HepG2 (cell line): Measurements from ENCODE around the gene PIGV. TPM values are rescaled to one million over a fixed set of nuclear protein-coding genes. Genes with fewer than 3 reads are reported as not detected.

Experiments
- ATRX ChIP-seq: sonication (generic); formaldehyde crosslinking; IDR thresholded peaks from 2 replicates; pipeline ENCODE4 v1.4.0; 2020; ENCODE audit warnings: missing genetic modification reagents, borderline replicate concordance
- ELF3 ChIP-seq: IDR thresholded peaks from 2 replicates; pipeline ENCODE4 v1.6.1; 2016; ENCODE audit warnings: missing genetic modification reagents, missing compliant biosample characterization
- FOXC1 ChIP-seq: sonication (generic); formaldehyde crosslinking; IDR thresholded peaks from 2 replicates; pipeline ENCODE4 v1.8.0; 2022; ENCODE audit warnings: mild to moderate bottlenecking, missing genetic modification reagents, borderline replicate concordance
- HOXD1 ChIP-seq: sonication (generic); formaldehyde crosslinking; IDR thresholded peaks from 2 replicates; pipeline ENCODE4 v1.5.0; 2020; ENCODE audit warnings: missing genetic modification reagents
- NR1H2 ChIP-seq: sonication (generic); formaldehyde crosslinking; IDR thresholded peaks from 2 replicates; pipeline ENCODE4 v1.8.1; 2022; ENCODE audit warnings: low read depth, missing genetic modification reagents, borderline replicate concordance
- NR3C1 ChIP-seq: sonication (generic); formaldehyde crosslinking; IDR thresholded peaks from 2 replicates; pipeline ENCODE4 v1.4.0; 2020; ENCODE audit warnings: missing genetic modification reagents
- RFXAP ChIP-seq: sonication (generic); formaldehyde crosslinking; IDR thresholded peaks from 2 replicates; pipeline ENCODE4 v1.4.0; 2020; ENCODE audit warnings: missing genetic modification reagents, borderline replicate concordance
- SKIL ChIP-seq: sonication (generic); formaldehyde crosslinking; IDR thresholded peaks from 2 replicates; pipeline ENCODE4 v1.8.0; 2022; ENCODE audit warnings: missing genetic modification reagents, mild to moderate bottlenecking, moderate library complexity, borderline replicate concordance
- SP1 ChIP-seq, 2 experiments: fragments of 450-650 bp in 1 of 2; sonication (generic) in 1 of 2; formaldehyde crosslinking in 1 of 2; IDR thresholded peaks; 2 replicates each; pipeline versions ENCODE4 v1.4.0 to v1.6.1; 2016 to 2020; ENCODE audit warnings: missing genetic modification reagents in 1 of 2
- STAT5B ChIP-seq: sonication (generic); formaldehyde crosslinking; IDR thresholded peaks from 2 replicates; pipeline ENCODE4 v1.4.0; 2020; ENCODE audit warnings: missing genetic modification reagents
- TBL1XR1 ChIP-seq: fragments of 150-350 bp; IDR thresholded peaks from 2 replicates; pipeline ENCODE4 v1.6.1; 2014; ENCODE audit warnings: borderline replicate concordance, low read length; ENCODE audit not compliant: partially characterized antibody
- YEATS4 ChIP-seq: sonication (generic); formaldehyde crosslinking; IDR thresholded peaks from 2 replicates; pipeline ENCODE4 v1.4.0; 2020; ENCODE audit warnings: missing genetic modification reagents, borderline replicate concordance
- ZNF589 ChIP-seq: sonication (generic); formaldehyde crosslinking; conservative IDR thresholded peaks from 2 replicates; pipeline ENCODE4 v1.8.0; 2022; ENCODE audit warnings: mild to moderate bottlenecking, moderate library complexity, missing genetic modification reagents
- ZNF670 ChIP-seq: sonication (generic); formaldehyde crosslinking; IDR thresholded peaks from 2 replicates; pipeline ENCODE4 v1.8.0; 2022; ENCODE audit warnings: mild to moderate bottlenecking, missing genetic modification reagents, borderline replicate concordance
- ZNF724P ChIP-seq: sonication (generic); formaldehyde crosslinking; IDR thresholded peaks from 2 replicates; pipeline ENCODE4 v1.8.0; 2022; ENCODE audit warnings: missing genetic modification reagents, borderline replicate concordance
- polyA plus RNA-seq, 8 experiments: library from polyadenylated mRNA; depleted of rRNA in 3 of 8; stranded (reverse) in 7 of 8; unstranded in 1 of 8; fragments of >200 nt; fragmentation: Illumina TruSeq in 4 of 8; extraction: Trizol in 4 of 8; gene quantifications; 2 replicates each; pipeline versions ENCODE4 v1.2.1 to v1.2.3, GENCODE V29; 2011 to 2016; ENCODE audit warnings: low read depth in 4 of 8, missing spikeins in 1 of 8, mixed read lengths in 1 of 8; ENCODE audit not compliant: insufficient read depth in 1 of 8
- total RNA-seq, 5 experiments: library from RNA; depleted of rRNA; stranded (reverse); fragments of >200 nt; fragmentation: Illumina TruSeq; extraction: Trizol; gene quantifications; 2 replicates each; pipeline ENCODE4 v1.2.3, GENCODE V29; 2016; ENCODE audit warnings: low read depth in 1 of 5
- TF ChIP-seq, protein P1 (sequence below): IDR thresholded peaks from 2 replicates; pipeline ENCODE4 v1.6.1; 2016; ENCODE audit warnings: missing genetic modification reagents, missing compliant biosample characterization
- TF ChIP-seq, protein P2 (sequence below): IDR thresholded peaks from 2 replicates; pipeline ENCODE4 v1.6.1; 2016; ENCODE audit warnings: mild to moderate bottlenecking, missing biosample characterization, missing genetic modification reagents
- TF ChIP-seq, protein P3 (sequence below), 2 experiments: sonication (generic) in 1 of 2; formaldehyde crosslinking in 1 of 2; IDR thresholded peaks; 2 replicates each; pipeline versions ENCODE4 v1.4.0 to v1.6.1; 2016 to 2020; ENCODE audit warnings: borderline replicate concordance in 1 of 2, low read depth in 1 of 2, mild to moderate bottlenecking in 1 of 2, missing genetic modification reagents in 1 of 2
- TF ChIP-seq, protein P4 (sequence below): sonication (generic); formaldehyde crosslinking; conservative IDR thresholded peaks from 2 replicates; pipeline ENCODE4 v1.5.0; 2020; ENCODE audit warnings: missing genetic modification reagents

Gene PIGV
- total and polyA plus RNA-seq, 2 of the 13 experiments (the other 11 are each of a cell fraction or from before 2014, with no cell fraction given), result 13.5 to 22.7 TPM

GRCh38 chr1:26838474-26839338, 51.0 kb downstream of the PIGV start (continued):
- TF ChIP-seq SKIL (CRISPR knock-in tag), result no peak
- TF ChIP-seq FOXC1 (CRISPR knock-in tag), result no peak
- no peak for TF ChIP-seq YEATS4 (CRISPR knock-in tag)
- no peak for TF ChIP-seq SP1 (IDR thresholded peaks at IDR 0.05)
- TF ChIP-seq SP1 (CRISPR knock-in tag; IDR thresholded peaks at IDR 0.05), result no peak
- no peak for TF ChIP-seq NR1H2 (CRISPR knock-in tag)
- TF ChIP-seq, protein P1, sequence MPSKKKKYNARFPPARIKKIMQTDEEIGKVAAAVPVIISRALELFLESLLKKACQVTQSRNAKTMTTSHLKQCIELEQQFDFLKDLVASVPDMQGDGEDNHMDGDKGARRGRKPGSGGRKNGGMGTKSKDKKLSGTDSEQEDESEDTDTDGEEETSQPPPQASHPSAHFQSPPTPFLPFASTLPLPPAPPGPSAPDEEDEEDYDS (CRISPR knock-in tag), result no peak; the same call in 1 of the 2 replicates
- 0 out of 2 replicates have a peak, but pooled peaks have one; percentile 31 for TF ChIP-seq RFXAP (CRISPR knock-in tag)
- no peak for TF ChIP-seq ZNF670
- TF ChIP-seq, protein P2, sequence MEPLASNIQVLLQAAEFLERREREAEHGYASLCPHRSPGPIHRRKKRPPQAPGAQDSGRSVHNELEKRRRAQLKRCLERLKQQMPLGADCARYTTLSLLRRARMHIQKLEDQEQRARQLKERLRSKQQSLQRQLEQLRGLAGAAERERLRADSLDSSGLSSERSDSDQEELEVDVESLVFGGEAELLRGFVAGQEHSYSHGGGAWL (CRISPR knock-in tag), result no peak; the same call in 1 of the 2 replicates
- TF ChIP-seq ATRX, result no peak
- peak; percentile 30; the same call in 1 of the 2 replicates for TF ChIP-seq ZNF724P
- no peak for TF ChIP-seq TBL1XR1
- no peak for TF ChIP-seq ZNF589 (CRISPR knock-in tag)
- no peak for TF ChIP-seq NR3C1 (CRISPR knock-in tag)
- no peak for TF ChIP-seq STAT5B (CRISPR knock-in tag)
- TF ChIP-seq, protein P3, sequence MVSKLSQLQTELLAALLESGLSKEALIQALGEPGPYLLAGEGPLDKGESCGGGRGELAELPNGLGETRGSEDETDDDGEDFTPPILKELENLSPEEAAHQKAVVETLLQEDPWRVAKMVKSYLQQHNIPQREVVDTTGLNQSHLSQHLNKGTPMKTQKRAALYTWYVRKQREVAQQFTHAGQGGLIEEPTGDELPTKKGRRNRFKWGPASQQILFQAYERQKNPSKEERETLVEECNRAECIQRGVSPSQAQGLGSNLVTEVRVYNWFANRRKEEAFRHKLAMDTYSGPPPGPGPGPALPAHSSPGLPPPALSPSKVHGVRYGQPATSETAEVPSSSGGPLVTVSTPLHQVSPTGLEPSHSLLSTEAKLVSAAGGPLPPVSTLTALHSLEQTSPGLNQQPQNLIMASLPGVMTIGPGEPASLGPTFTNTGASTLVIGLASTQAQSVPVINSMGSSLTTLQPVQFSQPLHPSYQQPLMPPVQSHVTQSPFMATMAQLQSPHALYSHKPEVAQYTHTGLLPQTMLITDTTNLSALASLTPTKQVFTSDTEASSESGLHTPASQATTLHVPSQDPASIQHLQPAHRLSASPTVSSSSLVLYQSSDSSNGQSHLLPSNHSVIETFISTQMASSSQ (IDR thresholded peaks at IDR 0.05; ENCODE audit: low read depth), result no peak
- TF ChIP-seq, protein P3 (CRISPR knock-in tag; IDR thresholded peaks at IDR 0.05; ENCODE audit: borderline replicate concordance), result no peak
- TF ChIP-seq, protein P4, sequence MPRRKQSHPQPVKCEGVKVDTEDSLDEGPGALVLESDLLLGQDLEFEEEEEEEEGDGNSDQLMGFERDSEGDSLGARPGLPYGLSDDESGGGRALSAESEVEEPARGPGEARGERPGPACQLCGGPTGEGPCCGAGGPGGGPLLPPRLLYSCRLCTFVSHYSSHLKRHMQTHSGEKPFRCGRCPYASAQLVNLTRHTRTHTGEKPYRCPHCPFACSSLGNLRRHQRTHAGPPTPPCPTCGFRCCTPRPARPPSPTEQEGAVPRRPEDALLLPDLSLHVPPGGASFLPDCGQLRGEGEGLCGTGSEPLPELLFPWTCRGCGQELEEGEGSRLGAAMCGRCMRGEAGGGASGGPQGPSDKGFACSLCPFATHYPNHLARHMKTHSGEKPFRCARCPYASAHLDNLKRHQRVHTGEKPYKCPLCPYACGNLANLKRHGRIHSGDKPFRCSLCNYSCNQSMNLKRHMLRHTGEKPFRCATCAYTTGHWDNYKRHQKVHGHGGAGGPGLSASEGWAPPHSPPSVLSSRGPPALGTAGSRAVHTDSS (CRISPR knock-in tag), result no peak
- 0 out of 2 replicates have a peak, but pooled peaks have one; percentile 49 for TF ChIP-seq HOXD1 (CRISPR knock-in tag)
- TF ChIP-seq ELF3 (CRISPR knock-in tag), result peak; percentile 51; the same call in 1 of the 2 replicates
